Liver (tissue), 9 donors: ENCODE measurements around the gene CLK1. TPM values are rescaled to one million over a fixed set of nuclear protein-coding genes. Genes with fewer than 3 reads are reported as not detected.

ENCODE experiments used
- DNase-seq: peaks from one replicate; pipeline ENCODE4 v3.0.0-alpha.2; 2017; ENCODE audit warnings: low spot score
- H3K27ac ChIP-seq, 2 donors: one replicate each; pipeline ENCODE4 v1.7.0; 2013; ENCODE audit warnings: inconsistent platforms in 2 of 2, low read length in 2 of 2, control low read depth in 1 of 2, low read depth in 1 of 2, mild to moderate bottlenecking in 1 of 2
- H3K27me3 ChIP-seq, 4 donors: one replicate each; pipeline versions ENCODE4 v1.6.1 to v1.7.0; 2013; ENCODE audit warnings: low read length in 3 of 4, inconsistent platforms in 1 of 4, mild to moderate bottlenecking in 1 of 4, moderate library complexity in 1 of 4; ENCODE audit not compliant: control insufficient read depth in 4 of 4, insufficient read depth in 4 of 4
- H3K36me3 ChIP-seq, 4 donors: one replicate each; pipeline versions ENCODE4 v1.6.1 to v1.7.0; 2013; ENCODE audit warnings: low read length in 3 of 4, mild to moderate bottlenecking in 3 of 4, low read depth in 1 of 4, moderate library complexity in 1 of 4; ENCODE audit not compliant: control insufficient read depth in 4 of 4, insufficient read depth in 3 of 4
- H3K4me1 ChIP-seq, 4 donors: one replicate each; pipeline versions ENCODE4 v1.6.1 to v1.7.0; 2013; ENCODE audit warnings: low read length in 3 of 4, mild to moderate bottlenecking in 3 of 4, moderate library complexity in 1 of 4; ENCODE audit not compliant: control insufficient read depth in 4 of 4, insufficient read depth in 4 of 4
- H3K4me3 ChIP-seq, 3 donors: one replicate each; pipeline versions ENCODE4 v1.6.1 to v1.7.0; 2013; ENCODE audit warnings: low read length in 3 of 3, control low read depth in 1 of 3, low read depth in 1 of 3, mild to moderate bottlenecking in 1 of 3
- H3K9ac ChIP-seq, 2 donors: one replicate each; pipeline ENCODE4 v1.7.0; 2013; ENCODE audit warnings: low read length in 2 of 2, mild to moderate bottlenecking in 2 of 2, moderate library complexity in 2 of 2, control low read depth in 1 of 2, low read depth in 1 of 2
- H3K9me3 ChIP-seq, 4 donors: one replicate each; pipeline versions ENCODE4 v1.6.1 to v1.7.0; 2013; ENCODE audit warnings: low read length in 3 of 4; ENCODE audit not compliant: control insufficient read depth in 4 of 4
- ATF3 ChIP-seq: IDR thresholded peaks from 2 replicates; pipeline ENCODE4 v1.6.1; 2016; ENCODE audit warnings: antibody characterized with exemption
- CTCF ChIP-seq: fragments of 150-350 bp; IDR thresholded peaks from 2 replicates; pipeline ENCODE4 v1.5.1; 2017; ENCODE audit warnings: improper control_type of control experiment, low read depth, low read length; ENCODE audit not compliant: missing input control
- EGR1 ChIP-seq, 2 donors: IDR thresholded peaks; 2 replicates each; pipeline ENCODE4 v1.6.1; 2016 to 2018; ENCODE audit warnings: antibody characterized with exemption in 2 of 2, low read depth in 2 of 2
- FOXA1 ChIP-seq: IDR thresholded peaks from 2 replicates; pipeline ENCODE4 v1.6.1; 2016; ENCODE audit warnings: antibody characterized with exemption
- FOXA2 ChIP-seq: IDR thresholded peaks from 2 replicates; pipeline ENCODE4 v1.6.1; 2016; ENCODE audit warnings: antibody characterized with exemption
- GABPA ChIP-seq, 2 donors: IDR thresholded peaks in 1 of 2; conservative IDR thresholded peaks in 1 of 2; 2 replicates each; pipeline ENCODE4 v1.6.1; 2016; ENCODE audit warnings: antibody characterized with exemption in 2 of 2, mild to moderate bottlenecking in 1 of 2, moderate library complexity in 1 of 2
- HNF4A ChIP-seq, 2 donors: conservative IDR thresholded peaks; 2 replicates each; pipeline ENCODE4 v1.6.1; 2016; ENCODE audit warnings: antibody characterized with exemption in 2 of 2, mild to moderate bottlenecking in 2 of 2
- HNF4G ChIP-seq: IDR thresholded peaks from 2 replicates; pipeline ENCODE4 v1.6.1; 2016; ENCODE audit warnings: antibody characterized with exemption
- JUND ChIP-seq, 2 donors: IDR thresholded peaks; 2 replicates each; pipeline ENCODE4 v1.6.1; 2016; ENCODE audit warnings: antibody characterized with exemption in 2 of 2
- MAX ChIP-seq: IDR thresholded peaks from 2 replicates; pipeline ENCODE4 v1.6.1; 2016; ENCODE audit warnings: antibody characterized with exemption
- NR2F2 ChIP-seq: IDR thresholded peaks from 2 replicates; pipeline ENCODE4 v1.6.1; 2016; ENCODE audit warnings: antibody characterized with exemption
- RAD21 ChIP-seq, 2 donors: IDR thresholded peaks; 2 replicates each; pipeline ENCODE4 v1.6.1; 2016; ENCODE audit warnings: antibody characterized with exemption in 2 of 2, mild to moderate bottlenecking in 2 of 2
- REST ChIP-seq: IDR thresholded peaks from 2 replicates; pipeline ENCODE4 v1.6.1; 2016; ENCODE audit warnings: antibody characterized with exemption, mild to moderate bottlenecking
- RXRA ChIP-seq, 2 donors: IDR thresholded peaks; 2 replicates each; pipeline ENCODE4 v1.6.1; 2017 to 2018; ENCODE audit warnings: antibody characterized with exemption in 2 of 2, mild to moderate bottlenecking in 1 of 2
- SP1 ChIP-seq: IDR thresholded peaks from 2 replicates; pipeline ENCODE4 v1.6.1; 2018; ENCODE audit warnings: antibody characterized with exemption, mild to moderate bottlenecking
- TAF1 ChIP-seq: conservative IDR thresholded peaks from 2 replicates; pipeline ENCODE4 v1.6.1; 2016; ENCODE audit warnings: antibody characterized with exemption, mild to moderate bottlenecking
- YY1 ChIP-seq: IDR thresholded peaks from 2 replicates; pipeline ENCODE4 v1.6.1; 2016; ENCODE audit warnings: antibody characterized with exemption, mild to moderate bottlenecking
- ZBTB33 ChIP-seq: IDR thresholded peaks from 2 replicates; pipeline ENCODE4 v1.6.1; 2016; ENCODE audit warnings: antibody characterized with exemption
- whole genome bisulfite sequencing: extraction: QIAGEN DNeasy Blood & Tissue Kit; methylation state at CpG from one replicate; pipeline ENCODE4 v1.1.7; 2013; 5-methylcytosine and 5-hydroxymethylcytosine counted together
- polyA plus RNA-seq, 2 donors: library from polyadenylated mRNA; stranded (reverse) in 1 of 2; unstranded in 1 of 2; fragments of 200-250 nt in 1 of 2; fragments of >200 nt in 1 of 2; fragmentation: Nextera tagmentation in 1 of 2; extraction: Ambion mirVana in 1 of 2; gene quantifications; one replicate each; pipeline versions ENCODE4 v1.2.1 to v1.2.3, GENCODE V29; 2013 to 2015
- total RNA-seq, 2 donors: library from RNA; depleted of rRNA; stranded (reverse); fragments of >200 nt; gene quantifications; one replicate each; pipeline ENCODE4 v1.2.3, GENCODE V29; 2014
- donor health status: healthy.
- donor health status: healthy.
- donor health status: healthy.
- donor health status: healthy.
- donor health status: healthy.

Gene CLK1
- total and polyA plus RNA-seq, 4 donors: 21.2 to 86.3 (median 61.8) TPM

- H3K27me3 ChIP-seq: no peaks in the 10 kb centered on the region
- no peak overlapping the region for H3K4me3 ChIP-seq
- H3K9me3 ChIP-seq: no peaks in the 10 kb centered on the region
- H3K27ac ChIP-seq: no peak overlapping the region
- WGBS: 76% methylated on average over 1 of the region's 1 CpG
- peaks cover 0 to 35% (median 20%) of the 10 kb centered on the region in 4 donors for H3K4me1 ChIP-seq
- H3K36me3 ChIP-seq: peaks cover 6 to 60% (median 57%) of the 10 kb centered on the region in 4 donors
- no peak overlapping the region for H3K9ac ChIP-seq
- DNase-seq: no peak
- TF ChIP-seq ATF3: no peak
- no peak for TF ChIP-seq FOXA2
- no peak for TF ChIP-seq FOXA1
- TF ChIP-seq RXRA (IDR thresholded peaks at IDR 0.05): no peak
- no peak for TF ChIP-seq ZBTB33
- TF ChIP-seq GABPA (IDR thresholded peaks at IDR 0.05 in 1 of 2, conservative IDR thresholded peaks at IDR 0.05 in 1 of 2): no peak
- no peak for TF ChIP-seq TAF1
- no peak for TF ChIP-seq RAD21 (IDR thresholded peaks at IDR 0.05)
- TF ChIP-seq YY1: no peak
- TF ChIP-seq REST: no peak
- TF ChIP-seq SP1: no peak
- no peak for TF ChIP-seq EGR1 (IDR thresholded peaks at IDR 0.05; ENCODE audit: low read depth in 2 of 2)
- no peak for TF ChIP-seq CTCF
- TF ChIP-seq NR2F2: no peak
- no peak for TF ChIP-seq JUND (IDR thresholded peaks at IDR 0.05)
- no peak for TF ChIP-seq HNF4G
- no peak for TF ChIP-seq MAX
- no peak for TF ChIP-seq HNF4A (conservative IDR thresholded peaks at IDR 0.05)
These were observed 49.5 kb downstream of the CLK1 start for GRCh38 chr2:200814917-200815316.
